CD4-positive, alpha-beta T cell treated with Interleukin-2 at 100 ng/mL for 4 hours (primary cell): Measurements from ENCODE around the gene MDM1.
A peak's percentile ranks its signal among the peaks of the same experiment; 100 is the strongest.

Experiments
- DNase-seq: peaks from one replicate; pipeline ENCODE4 v3.0.0-alpha.2; 2020; ENCODE audit warnings: low spot score

The MDM1 gene

GRCh38 chr12:68331869-68332727 lies at the start of gene MDM1:
MDM1 (minus strand) TSS chr12:68332362; CDS start chr12:68332245, 117 bp downstream.
- peak; percentile 98 for DNase-seq

- no peak for DNase-seq
Measured at GRCh38 chr12:68381476-68382219, 49.5 kb upstream of the MDM1 start.

- DNase-seq: no peak
Measured at GRCh38 chr12:68378872-68379606, 46.9 kb upstream of the MDM1 start.

- no peak for DNase-seq
Measured at GRCh38 chr12:68377881-68378280, 45.7 kb upstream of the MDM1 start.

GRCh38 chr12:68376901-68377300 lies 44.7 kb upstream of the MDM1 start:
- no peak for DNase-seq

- DNase-seq: no peak
Measured at GRCh38 chr12:68375756-68376695, 43.9 kb upstream of the MDM1 start.

GRCh38 chr12:68374307-68374982 lies 42.3 kb upstream of the MDM1 start:
- DNase-seq: peak; percentile 89

GRCh38 chr12:68370667-68371066 lies 38.5 kb upstream of the MDM1 start:
- no peak for DNase-seq

GRCh38 chr12:68370006-68370590 lies 37.9 kb upstream of the MDM1 start:
- DNase-seq: no peak

GRCh38 chr12:68368327-68368726 lies 36.2 kb upstream of the MDM1 start:
- DNase-seq: no peak

- DNase-seq: peak; percentile 82
Measured at GRCh38 chr12:68367903-68368302, 35.7 kb upstream of the MDM1 start.

- DNase-seq: no peak
Measured at GRCh38 chr12:68367116-68367515, 35.0 kb upstream of the MDM1 start.

- peak; percentile 97 for DNase-seq
Measured at GRCh38 chr12:68364893-68365725, 32.9 kb upstream of the MDM1 start.

GRCh38 chr12:68364328-68364727 lies 32.2 kb upstream of the MDM1 start:
- DNase-seq: no peak

GRCh38 chr12:68361953-68362352 lies 29.8 kb upstream of the MDM1 start:
- no peak for DNase-seq

GRCh38 chr12:68359674-68360073 lies 27.5 kb upstream of the MDM1 start:
- no peak for DNase-seq

- DNase-seq: peak; percentile 89
Measured at GRCh38 chr12:68358532-68359485, 26.6 kb upstream of the MDM1 start.

- no peak for DNase-seq
Measured at GRCh38 chr12:68356986-68357385, 24.8 kb upstream of the MDM1 start.
